ENCODE measurements around the gene ZNF616. TPM values are rescaled to one million over a fixed set of nuclear protein-coding genes. Genes with fewer than 3 reads are reported as not detected.
A peak's percentile ranks its signal among the peaks of the same experiment; 100 is the strongest.

The ZNF616 gene
- polyA plus RNA-seq, 1 of the 3 experiments (the other 2 are of a cell fraction), result 1.5 TPM

- ChIA-PET CTCF (no interaction called here), POLR2A (no interaction called here)
- H3K4me1 ChIP-seq (ENCODE audit: control insufficient read depth in 1 of 2, insufficient read depth in 2 of 2, low read depth in 1 of 2, low read length in 1 of 2), result peaks cover 0 to 6% of the 10 kb centered on the region in 2 experiments; a peak in 1 of 4 replicates
- TF ChIP-seq ELF1 (IDR thresholded peaks at IDR 0.05) (no peak), POLR2AphosphoS5 (IDR thresholded peaks at IDR 0.05; ENCODE audit: low read depth, low read length) (no peak), ZBTB33 (IDR thresholded peaks at IDR 0.05; ENCODE audit: borderline replicate concordance, low read depth) (no peak), TEAD4 (IDR thresholded peaks at IDR 0.05; ENCODE audit: borderline replicate concordance, insufficient read depth) (no peak), SMC3 (IDR thresholded peaks at IDR 0.05; ENCODE audit: low read depth, low read length) (no peak), RXRA (IDR thresholded peaks at IDR 0.05; ENCODE audit: borderline replicate concordance, low read depth) (no peak), RCOR1 (IDR thresholded peaks at IDR 0.05; ENCODE audit: low read length) (no peak)
- TF ChIP-seq, protein P1, sequence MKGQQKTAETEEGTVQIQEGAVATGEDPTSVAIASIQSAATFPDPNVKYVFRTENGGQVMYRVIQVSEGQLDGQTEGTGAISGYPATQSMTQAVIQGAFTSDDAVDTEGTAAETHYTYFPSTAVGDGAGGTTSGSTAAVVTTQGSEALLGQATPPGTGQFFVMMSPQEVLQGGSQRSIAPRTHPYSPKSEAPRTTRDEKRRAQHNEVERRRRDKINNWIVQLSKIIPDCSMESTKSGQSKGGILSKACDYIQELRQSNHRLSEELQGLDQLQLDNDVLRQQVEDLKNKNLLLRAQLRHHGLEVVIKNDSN (IDR thresholded peaks at IDR 0.05; ENCODE audit: borderline replicate concordance, low read depth), result no peak
- no peak for DNase-seq
- H3K79me2 ChIP-seq (ENCODE audit: insufficient read depth), result peaks cover 57% of the 10 kb centered on the region
- peak overlapping the region; percentile 98; the same call in 1 of the 2 replicates for H2AFZ ChIP-seq (ENCODE audit: low read depth)
- WGBS (ENCODE audit: low lambda C conversion rate), result 11% methylated on average over 12 of the region's 12 CpGs
- no peaks in the 10 kb centered on the region for H3K27me3 ChIP-seq (ENCODE audit: insufficient read depth)
- peaks cover 6% of the 10 kb centered on the region for H3F3A ChIP-seq (replicated peaks; ENCODE audit: insufficient read depth)
- H3K9me2 ChIP-seq, result no peaks in the 10 kb centered on the region
- peak overlapping the region; percentile 94 for H3K4me2 ChIP-seq
- peaks cover 3 to 33% of the 10 kb centered on the region in 2 experiments for H3K36me3 ChIP-seq (replicated peaks in 1 of 2; ENCODE audit: control insufficient read depth in 1 of 2, insufficient read depth in 2 of 2, low read length in 1 of 2)
- no peaks in the 10 kb centered on the region for H4K20me1 ChIP-seq (ENCODE audit: insufficient read depth)
- H3K4me3 ChIP-seq (ENCODE audit: low read depth in 2 of 2, low read length in 1 of 2), result peak overlapping the region; percentile 84 to 99
- H3K27ac ChIP-seq (ENCODE audit: low read depth in 2 of 2, low read length in 1 of 2), result peak overlapping the region in 1 of 2 experiments; percentile 78; a peak in 1 of 4 replicates
- H3K9ac ChIP-seq, result peak overlapping the region; percentile 90
- peaks cover 7% of the 10 kb centered on the region for H3K9me3 ChIP-seq
Measured at GRCh38 chr19:52094526-52095130, 45.1 kb downstream of the ZNF616 start.

- peaks cover 47% of the 10 kb centered on the region for H3K79me2 ChIP-seq (ENCODE audit: insufficient read depth)
- peaks cover 4% of the 10 kb centered on the region for H3F3A ChIP-seq (replicated peaks; ENCODE audit: insufficient read depth)
- no peak overlapping the region for H3K27ac ChIP-seq (ENCODE audit: low read depth in 2 of 2, low read length in 1 of 2)
- TF ChIP-seq, protein P2, sequence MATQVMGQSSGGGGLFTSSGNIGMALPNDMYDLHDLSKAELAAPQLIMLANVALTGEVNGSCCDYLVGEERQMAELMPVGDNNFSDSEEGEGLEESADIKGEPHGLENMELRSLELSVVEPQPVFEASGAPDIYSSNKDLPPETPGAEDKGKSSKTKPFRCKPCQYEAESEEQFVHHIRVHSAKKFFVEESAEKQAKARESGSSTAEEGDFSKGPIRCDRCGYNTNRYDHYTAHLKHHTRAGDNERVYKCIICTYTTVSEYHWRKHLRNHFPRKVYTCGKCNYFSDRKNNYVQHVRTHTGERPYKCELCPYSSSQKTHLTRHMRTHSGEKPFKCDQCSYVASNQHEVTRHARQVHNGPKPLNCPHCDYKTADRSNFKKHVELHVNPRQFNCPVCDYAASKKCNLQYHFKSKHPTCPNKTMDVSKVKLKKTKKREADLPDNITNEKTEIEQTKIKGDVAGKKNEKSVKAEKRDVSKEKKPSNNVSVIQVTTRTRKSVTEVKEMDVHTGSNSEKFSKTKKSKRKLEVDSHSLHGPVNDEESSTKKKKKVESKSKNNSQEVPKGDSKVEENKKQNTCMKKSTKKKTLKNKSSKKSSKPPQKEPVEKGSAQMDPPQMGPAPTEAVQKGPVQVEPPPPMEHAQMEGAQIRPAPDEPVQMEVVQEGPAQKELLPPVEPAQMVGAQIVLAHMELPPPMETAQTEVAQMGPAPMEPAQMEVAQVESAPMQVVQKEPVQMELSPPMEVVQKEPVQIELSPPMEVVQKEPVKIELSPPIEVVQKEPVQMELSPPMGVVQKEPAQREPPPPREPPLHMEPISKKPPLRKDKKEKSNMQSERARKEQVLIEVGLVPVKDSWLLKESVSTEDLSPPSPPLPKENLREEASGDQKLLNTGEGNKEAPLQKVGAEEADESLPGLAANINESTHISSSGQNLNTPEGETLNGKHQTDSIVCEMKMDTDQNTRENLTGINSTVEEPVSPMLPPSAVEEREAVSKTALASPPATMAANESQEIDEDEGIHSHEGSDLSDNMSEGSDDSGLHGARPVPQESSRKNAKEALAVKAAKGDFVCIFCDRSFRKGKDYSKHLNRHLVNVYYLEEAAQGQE (IDR thresholded peaks at IDR 0.05; ENCODE audit: low read depth, low read length), result no peak
- POLR2A ChIA-PET, result no interaction called here
- 0 out of 2 replicates have a peak, but pooled peaks cover 20% of the 10 kb centered on the region for H3K9me3 ChIP-seq
- CTCF ChIA-PET, result no interaction called here
- no peak overlapping the region for H3K4me2 ChIP-seq
- H3K4me1 ChIP-seq (ENCODE audit: control insufficient read depth in 1 of 2, insufficient read depth in 2 of 2, low read depth in 1 of 2, low read length in 1 of 2), result no peaks in the 10 kb centered on the region
- no peaks in the 10 kb centered on the region for H4K20me1 ChIP-seq (ENCODE audit: insufficient read depth)
- no peak overlapping the region for H3K9ac ChIP-seq
- DNase-seq, result no peak
- no peaks in the 10 kb centered on the region for H3K9me2 ChIP-seq
- no peaks in the 10 kb centered on the region for H3K27me3 ChIP-seq (ENCODE audit: insufficient read depth)
- H2AFZ ChIP-seq (ENCODE audit: low read depth), result no peak overlapping the region
- H3K36me3 ChIP-seq (replicated peaks in 1 of 2; ENCODE audit: control insufficient read depth in 1 of 2, insufficient read depth in 2 of 2, low read length in 1 of 2), result peaks cover 50 to 90% of the 10 kb centered on the region in 2 experiments
- no peak overlapping the region for H3K4me3 ChIP-seq (ENCODE audit: low read depth in 2 of 2, low read length in 1 of 2)
Measured at GRCh38 chr19:52086481-52086880, 53.3 kb downstream of the ZNF616 start.

Measured in SK-N-SH (cell line).